ENCODE data around the gene AQP5.

DNA sequence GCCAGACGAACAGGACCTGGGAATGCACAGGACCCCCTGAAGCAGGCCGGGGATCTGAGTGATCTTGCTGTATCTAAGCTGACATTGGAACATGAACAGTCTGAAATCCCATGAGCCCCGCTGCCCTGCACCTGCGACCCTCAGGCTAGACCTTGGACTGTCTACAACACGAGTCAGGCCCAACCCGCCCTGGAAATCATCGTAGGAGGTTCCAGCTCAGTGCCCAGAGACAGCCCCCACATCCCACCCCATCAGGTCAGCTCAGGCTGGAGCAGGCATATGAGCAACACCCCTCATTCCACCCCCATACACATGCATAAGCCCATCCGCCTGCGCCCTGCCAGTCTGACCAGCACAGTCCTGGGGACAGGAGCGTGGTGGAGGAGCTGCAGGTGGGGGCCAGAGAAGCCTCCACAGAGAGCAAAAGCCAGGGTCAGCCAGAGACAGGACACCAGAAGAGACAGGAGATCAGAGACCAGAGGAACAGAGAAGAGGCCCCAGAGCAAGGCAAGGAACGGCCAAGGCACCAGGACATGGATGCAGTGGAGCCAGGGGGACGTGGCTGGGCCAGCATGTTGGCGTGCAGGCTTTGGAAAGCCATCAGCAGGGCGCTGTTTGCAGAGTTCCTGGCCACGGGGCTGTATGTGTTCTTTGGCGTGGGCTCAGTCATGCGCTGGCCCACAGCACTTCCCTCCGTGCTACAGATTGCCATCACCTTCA, 11.1 kb downstream of the AQP5 start, which contains the start of gene AQP6:
- TF ChIP-seq CTCF (IDR thresholded peaks at IDR 0.05), result no peak
- TF ChIP-seq POLR2AphosphoS5 (IDR thresholded peaks at IDR 0.05), result no peak
